Cardiac muscle cell (in vitro differentiated cells and primary cell): ENCODE results near the gene NONO. TPM values are rescaled to one million over a fixed set of nuclear protein-coding genes. Genes with fewer than 3 reads are reported as not detected.

Experiments
- DNase-seq, 2 donors: peaks; one replicate each; pipeline versions ENCODE4 v3.0.0 to v3.0.0-alpha.2; 2010 to 2017; ENCODE audit warnings: low read depth in 1 of 2, low spot score in 1 of 2
- H3K27ac ChIP-seq: fragments of 200-600 bp; sonication (generic); 2 replicates; pipeline ENCODE4 v1.5.1; 2016
- H3K27me3 ChIP-seq: fragments of 200-600 bp; sonication (generic); 2 replicates; pipeline ENCODE4 v1.6.0; 2016; ENCODE audit warnings: control low read depth
- H3K36me3 ChIP-seq: fragments of 200-600 bp; sonication (generic); 2 replicates; pipeline ENCODE4 v1.5.1; 2016; ENCODE audit warnings: control low read depth
- H3K4me1 ChIP-seq: fragments of 200-600 bp; sonication (generic); 2 replicates; pipeline ENCODE4 v1.8.1; 2017; ENCODE audit warnings: low read depth, mild to moderate bottlenecking, mixed run types
- H3K4me3 ChIP-seq: fragments of 200-600 bp; sonication (generic); 2 replicates; pipeline ENCODE4 v1.5.1; 2016; ENCODE audit warnings: mild to moderate bottlenecking
- H3K9me3 ChIP-seq: fragments of 200-600 bp; sonication (generic); 2 replicates; pipeline ENCODE4 v1.5.1; 2017; ENCODE audit warnings: low read depth, mild to moderate bottlenecking, control low read depth
- polyA plus RNA-seq: library from polyadenylated mRNA; unstranded; fragments of >200 nt; fragmentation: Nextera tagmentation; extraction: Ambion mirVana; gene quantifications from 2 replicates; pipeline ENCODE4 v1.2.1, GENCODE V29; 2016
- total RNA-seq: library from RNA; depleted of rRNA; stranded (reverse); fragments of >200 nt; gene quantifications from 2 replicates; pipeline ENCODE4 v1.2.3, GENCODE V29; 2016
- TF ChIP-seq, protein P1 (sequence below): IDR thresholded peaks from 2 replicates; pipeline ENCODE4 v1.5.1; 2012; ENCODE audit warnings: low read depth, mild to moderate bottlenecking, low read length

Gene NONO, protein sequence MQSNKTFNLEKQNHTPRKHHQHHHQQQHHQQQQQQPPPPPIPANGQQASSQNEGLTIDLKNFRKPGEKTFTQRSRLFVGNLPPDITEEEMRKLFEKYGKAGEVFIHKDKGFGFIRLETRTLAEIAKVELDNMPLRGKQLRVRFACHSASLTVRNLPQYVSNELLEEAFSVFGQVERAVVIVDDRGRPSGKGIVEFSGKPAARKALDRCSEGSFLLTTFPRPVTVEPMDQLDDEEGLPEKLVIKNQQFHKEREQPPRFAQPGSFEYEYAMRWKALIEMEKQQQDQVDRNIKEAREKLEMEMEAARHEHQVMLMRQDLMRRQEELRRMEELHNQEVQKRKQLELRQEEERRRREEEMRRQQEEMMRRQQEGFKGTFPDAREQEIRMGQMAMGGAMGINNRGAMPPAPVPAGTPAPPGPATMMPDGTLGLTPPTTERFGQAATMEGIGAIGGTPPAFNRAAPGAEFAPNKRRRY
- total RNA-seq (524 and 770 TPM in 2 replicates), polyA plus RNA-seq (278 and 318 TPM in 2 replicates)

GRCh38 chrX:71283403-71284143 is at the start of gene NONO:
Gene NONO (plus strand): TSS chrX:71283635. CDS start chrX:71290638, 7,003 bp downstream.
- peaks cover 7% of the 10 kb centered on the region for H3K36me3 ChIP-seq
- peak; percentile 95 to 99 for DNase-seq
- H3K27ac ChIP-seq = peak within 1 kb of the TSS; percentile 95
- peak within 1 kb of the TSS; percentile 78 for H3K4me3 ChIP-seq
- no peaks in the 10 kb centered on the region for H3K27me3 ChIP-seq
- H3K4me1 ChIP-seq = peaks cover 10% of the 10 kb centered on the region
- no peaks in the 10 kb centered on the region for H3K9me3 ChIP-seq
- TF ChIP-seq, protein P1, sequence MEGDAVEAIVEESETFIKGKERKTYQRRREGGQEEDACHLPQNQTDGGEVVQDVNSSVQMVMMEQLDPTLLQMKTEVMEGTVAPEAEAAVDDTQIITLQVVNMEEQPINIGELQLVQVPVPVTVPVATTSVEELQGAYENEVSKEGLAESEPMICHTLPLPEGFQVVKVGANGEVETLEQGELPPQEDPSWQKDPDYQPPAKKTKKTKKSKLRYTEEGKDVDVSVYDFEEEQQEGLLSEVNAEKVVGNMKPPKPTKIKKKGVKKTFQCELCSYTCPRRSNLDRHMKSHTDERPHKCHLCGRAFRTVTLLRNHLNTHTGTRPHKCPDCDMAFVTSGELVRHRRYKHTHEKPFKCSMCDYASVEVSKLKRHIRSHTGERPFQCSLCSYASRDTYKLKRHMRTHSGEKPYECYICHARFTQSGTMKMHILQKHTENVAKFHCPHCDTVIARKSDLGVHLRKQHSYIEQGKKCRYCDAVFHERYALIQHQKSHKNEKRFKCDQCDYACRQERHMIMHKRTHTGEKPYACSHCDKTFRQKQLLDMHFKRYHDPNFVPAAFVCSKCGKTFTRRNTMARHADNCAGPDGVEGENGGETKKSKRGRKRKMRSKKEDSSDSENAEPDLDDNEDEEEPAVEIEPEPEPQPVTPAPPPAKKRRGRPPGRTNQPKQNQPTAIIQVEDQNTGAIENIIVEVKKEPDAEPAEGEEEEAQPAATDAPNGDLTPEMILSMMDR = peak; percentile 15

DNA sequence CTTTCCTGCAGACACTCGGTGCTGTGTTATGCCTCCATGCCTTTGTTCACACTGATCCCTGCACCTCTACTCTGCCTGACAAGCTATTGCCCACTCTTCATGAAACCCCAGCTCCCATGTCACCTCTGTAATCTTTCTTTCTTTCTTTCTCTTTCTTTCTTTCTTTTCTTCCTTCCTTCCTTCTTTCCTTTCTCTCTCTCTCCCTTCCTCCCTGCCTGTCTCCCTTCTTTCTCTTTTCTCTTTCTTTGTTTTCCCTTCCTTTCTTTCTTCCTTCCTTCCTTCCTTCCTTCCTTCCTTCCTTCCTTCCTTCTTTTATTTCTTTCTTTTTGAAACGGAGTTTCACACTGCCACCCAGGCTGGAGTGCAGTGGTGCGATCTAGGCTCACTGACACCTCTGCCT is 48.0 kb upstream of the NONO start:
- H3K4me3 ChIP-seq = no peak overlapping the region

DNA sequence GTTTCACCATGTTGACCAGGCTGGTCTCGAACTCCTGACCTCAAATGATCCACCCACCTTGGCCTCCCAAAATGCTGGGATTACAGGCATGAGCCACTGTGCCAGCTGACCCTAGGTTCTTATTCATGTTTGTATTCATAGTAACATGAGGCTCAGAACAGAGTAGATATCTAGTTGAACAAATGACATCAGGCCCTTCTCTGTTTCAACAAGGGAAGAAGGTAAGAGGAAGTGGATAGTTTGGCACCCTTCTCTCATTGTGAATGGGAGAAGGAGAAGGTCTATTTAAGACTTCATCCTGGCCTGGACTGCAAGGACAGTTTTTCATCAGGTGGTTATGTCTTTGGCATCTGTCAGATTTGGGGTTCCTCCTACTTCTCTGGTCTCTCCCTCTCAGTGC is 46.6 kb upstream of the NONO start:
- no peak for DNase-seq
- TF ChIP-seq, protein P1 = no peak
- no peaks in the 10 kb centered on the region for H3K4me1 ChIP-seq
- H3K36me3 ChIP-seq = peaks cover 1% of the 10 kb centered on the region
- no peak overlapping the region for H3K4me3 ChIP-seq
- no peaks in the 10 kb centered on the region for H3K9me3 ChIP-seq
- no peaks in the 10 kb centered on the region for H3K27me3 ChIP-seq
- no peak overlapping the region for H3K27ac ChIP-seq

More for the DNA sequence above, 48.0 kb upstream of the NONO start:
- no peak for DNase-seq
- H3K27me3 ChIP-seq = no peaks in the 10 kb centered on the region
- H3K4me1 ChIP-seq = no peaks in the 10 kb centered on the region
- H3K9me3 ChIP-seq = no peaks in the 10 kb centered on the region
- H3K36me3 ChIP-seq = no peaks in the 10 kb centered on the region
- no peak overlapping the region for H3K27ac ChIP-seq
- TF ChIP-seq, protein P1 = no peak

- TF ChIP-seq, protein P1 = no peak
- no peaks in the 10 kb centered on the region for H3K27me3 ChIP-seq
- H3K4me3 ChIP-seq = no peak overlapping the region
- H3K4me1 ChIP-seq = no peaks in the 10 kb centered on the region
- DNase-seq = no peak
- H3K27ac ChIP-seq = no peak overlapping the region
- H3K9me3 ChIP-seq = no peaks in the 10 kb centered on the region
- peaks cover 13% of the 10 kb centered on the region for H3K36me3 ChIP-seq
These were observed 43.7 kb upstream of the NONO start for GRCh38 chrX:71239781-71240180.

DNA sequence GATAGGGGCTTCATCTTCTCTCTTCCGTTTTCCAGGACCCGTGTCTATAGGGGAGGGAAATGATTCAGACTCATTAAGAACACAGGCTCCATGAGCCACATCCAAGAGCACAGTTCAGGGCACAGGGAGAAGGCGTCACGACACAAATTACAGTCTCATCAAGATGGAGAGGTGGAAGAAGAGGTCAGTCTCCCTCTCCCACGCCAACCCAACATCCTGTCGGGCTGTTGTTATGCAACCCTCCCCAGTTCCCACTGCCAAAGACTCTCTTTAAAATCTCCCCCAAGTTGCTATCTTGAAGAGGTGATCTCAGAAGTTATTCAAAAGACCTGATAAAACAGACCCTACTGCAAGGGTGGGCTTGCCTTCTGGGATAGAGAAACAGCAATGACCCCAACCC is 42.1 kb upstream of the NONO start:
- Histone ChIP-seq H3K36me3 (peaks cover 19% of the 10 kb centered on the region), H3K9me3 (no peaks in the 10 kb centered on the region)
- TF ChIP-seq, protein P1 = no peak

More for the DNA sequence above, 42.1 kb upstream of the NONO start:
- Histone ChIP-seq H3K27me3 (no peaks in the 10 kb centered on the region), H3K4me1 (no peaks in the 10 kb centered on the region), H3K4me3 (no peak overlapping the region), H3K27ac (no peak overlapping the region)
- DNase-seq = no peak
